ENCODE results near the gene TNP2. TPM values are rescaled to one million over a fixed set of nuclear protein-coding genes. Genes with fewer than 3 reads are reported as not detected.
"Not testable (repeated sequence)": the region's sequence is repeated elsewhere in the genome, so short reads cannot be mapped to it uniquely, and the experiment has no call there.

Gene TNP2
- total RNA-seq, 1 donor from 2014 or later = not detected

- no peak for DNase-seq
These were observed 30.9 kb upstream of the TNP2 start for GRCh38 chr16:11299865-11300559.

DNA sequence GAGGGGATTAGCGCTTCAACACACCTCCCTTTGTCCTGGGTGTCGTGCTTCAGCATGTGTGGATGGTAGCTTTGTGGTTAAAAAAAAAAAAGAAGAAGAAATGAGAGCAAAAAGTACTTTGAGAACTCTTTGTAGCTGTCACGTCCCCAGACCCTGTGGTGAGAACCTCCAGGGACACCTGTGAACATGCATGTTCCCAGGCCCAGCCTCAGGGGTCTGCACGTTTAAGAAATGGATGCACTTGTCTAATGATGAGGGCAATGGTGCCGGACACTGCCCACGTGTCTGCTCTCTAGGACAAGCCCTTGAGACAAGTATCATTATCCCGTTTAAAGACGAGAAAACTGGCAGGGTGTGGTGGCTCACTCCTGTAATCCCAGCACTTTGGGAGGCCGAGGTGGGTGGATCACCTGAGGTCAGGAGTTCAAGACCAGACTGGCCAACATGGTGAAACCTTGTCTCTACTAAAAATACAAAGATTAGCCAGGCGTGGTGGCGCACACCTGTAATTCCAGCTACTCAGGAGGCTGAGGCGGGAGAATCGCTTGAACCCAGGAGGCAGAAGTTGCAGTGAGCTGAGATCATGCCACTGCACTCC is 29.9 kb upstream of the TNP2 start:
- not testable (repeated sequence) for DNase-seq

GRCh38 chr16:11298143-11298900 is 29.2 kb upstream of the TNP2 start:
- no peak for DNase-seq

- no peak for DNase-seq
These were observed 28.5 kb upstream of the TNP2 start for GRCh38 chr16:11297492-11298142.

GRCh38 chr16:11296706-11297491 is 27.8 kb upstream of the TNP2 start:
- no peak for DNase-seq

- DNase-seq = no peak
These were observed 27.2 kb upstream of the TNP2 start for GRCh38 chr16:11296351-11296705.

DNA sequence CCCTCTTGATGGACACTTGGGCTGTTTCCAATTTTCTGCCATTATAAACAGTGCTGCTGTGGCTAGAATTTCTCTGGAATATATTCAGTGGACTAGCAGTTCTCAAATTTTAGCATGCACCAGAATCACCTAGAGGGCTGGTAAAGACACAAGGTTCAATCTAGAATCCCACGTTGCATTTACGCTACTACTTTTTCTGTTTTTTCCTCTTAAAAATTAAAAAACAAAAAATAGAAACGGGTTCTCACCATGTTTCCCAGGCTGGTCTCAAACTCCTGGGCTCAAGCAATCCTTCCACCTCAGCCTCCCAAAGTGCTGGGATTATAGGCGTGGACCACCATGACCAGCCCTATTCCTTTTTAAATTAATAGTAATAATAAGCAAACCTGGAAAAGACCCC is 26.5 kb upstream of the TNP2 start:
- no peak for DNase-seq

DNA sequence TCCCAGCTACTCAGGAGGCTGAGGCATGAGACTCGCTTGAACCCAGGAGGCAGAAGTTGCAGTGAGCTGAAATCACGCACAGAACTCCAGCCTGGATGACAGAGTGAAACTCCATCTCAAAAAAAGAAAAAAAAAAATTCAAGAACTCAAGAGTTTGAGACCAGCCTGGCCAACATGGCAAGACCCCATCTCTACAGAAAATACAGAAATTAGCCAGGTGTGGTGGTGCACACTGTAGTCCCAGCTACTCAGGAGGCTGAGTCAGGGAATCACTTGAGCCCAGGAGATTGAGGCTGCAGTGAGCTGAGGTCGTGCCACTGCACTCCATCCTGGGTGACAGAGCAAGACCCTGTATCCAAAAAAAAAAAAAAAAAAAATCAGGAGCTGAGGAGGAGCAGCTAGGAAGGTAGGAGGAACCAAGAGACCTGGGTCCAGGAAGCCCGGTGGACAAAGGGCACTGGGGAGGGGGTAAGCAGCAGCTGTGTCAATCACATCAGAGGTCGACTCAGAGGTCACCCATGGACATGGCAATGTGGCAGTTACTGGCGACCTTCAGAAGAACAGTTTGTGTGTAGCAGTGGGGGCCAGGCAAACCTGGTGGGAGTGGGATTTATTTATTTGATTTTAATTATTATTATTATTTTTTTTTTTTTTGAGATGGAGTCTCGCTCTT is 23.1 kb upstream of the TNP2 start:
- no peak for DNase-seq

GRCh38 chr16:11291091-11291703 is 22.1 kb upstream of the TNP2 start:
- no peak for DNase-seq

GRCh38 chr16:11290102-11290893 is 21.2 kb upstream of the TNP2 start:
- DNase-seq = no peak

DNA sequence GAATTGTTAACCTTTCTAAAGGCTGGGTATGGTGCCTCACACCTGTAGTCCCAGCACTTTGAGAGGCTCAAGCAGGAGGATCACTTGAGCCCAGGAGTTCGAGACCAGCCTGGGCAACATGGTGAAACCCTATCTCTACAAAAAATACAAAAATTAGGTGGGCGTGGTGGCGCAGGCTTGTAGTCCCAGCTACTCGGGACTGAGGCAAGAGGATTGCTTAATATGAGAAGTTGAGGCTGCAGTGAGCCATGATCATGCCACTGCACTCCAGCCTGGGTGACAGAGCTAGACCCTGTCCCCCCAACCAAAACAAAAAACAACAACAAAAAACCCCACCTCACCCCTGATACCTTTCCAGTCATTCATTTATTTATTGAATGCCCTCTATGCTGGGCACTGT is 20.6 kb upstream of the TNP2 start:
- not testable (repeated sequence) for DNase-seq

GRCh38 chr16:11289202-11289601 is 20.1 kb upstream of the TNP2 start:
- no peak for DNase-seq

DNA sequence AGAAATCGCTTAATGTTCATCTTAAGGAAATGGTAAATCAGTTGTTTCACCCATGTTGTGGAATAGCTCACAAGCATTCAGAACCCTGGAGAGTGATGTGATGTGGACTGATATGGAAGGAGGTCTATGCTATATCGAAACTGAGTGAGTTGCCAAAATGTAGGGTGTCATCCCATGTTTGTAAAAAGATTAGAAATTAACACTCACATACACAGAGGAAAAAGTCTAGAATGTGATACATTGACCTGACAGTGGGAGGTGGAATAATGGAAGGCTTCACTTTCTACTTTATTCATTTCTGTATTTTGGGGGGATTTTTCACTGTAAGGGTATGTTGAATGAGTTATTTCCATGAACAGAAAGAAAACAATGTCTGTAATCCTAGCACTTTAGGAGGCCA is 16.7 kb upstream of the TNP2 start:
- no peak for DNase-seq

DNA sequence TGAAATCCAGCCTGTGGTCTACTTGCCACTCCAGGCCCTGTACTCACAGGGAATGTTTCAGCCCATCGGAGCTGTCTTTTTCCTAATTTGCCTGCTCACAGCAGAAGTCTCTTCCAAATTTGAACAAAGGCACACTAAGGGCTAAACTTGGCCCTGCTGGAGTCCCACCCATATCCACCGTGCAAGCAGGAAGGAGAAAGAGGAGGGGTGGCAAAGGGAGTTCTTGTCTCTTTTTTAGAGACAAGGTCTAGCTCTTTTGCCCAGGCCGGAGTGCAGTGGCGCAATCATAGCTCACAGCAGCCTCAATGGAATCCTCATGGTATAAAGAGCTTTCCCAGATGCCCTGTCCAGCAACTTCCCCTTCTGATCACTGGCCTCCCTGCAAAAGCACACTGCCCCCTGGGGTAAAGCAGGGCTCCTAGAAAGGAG is 14.7 kb upstream of the TNP2 start:
- DNase-seq = no peak

- DNase-seq = no peak
These were observed 11.7 kb upstream of the TNP2 start, which contains the start of gene PRM1 for GRCh38 chr16:11280616-11281522. TSS of gene PRM1 (minus strand) at chr16:11281330. CDS start at chr16:11281238, 92 bp downstream.

GRCh38 chr16:11278681-11279628 is 9.8 kb upstream of the TNP2 start:
- no peak for DNase-seq

- DNase-seq = no peak
These were observed 8.6 kb upstream of the TNP2 start for GRCh38 chr16:11277607-11278337.

Data from skin of body (tissue), 2 donors.